HCT116 (cell line): Measurements from ENCODE around the gene CHAMP1.

Source experiments
- ELF1 ChIP-seq: IDR thresholded peaks from 2 replicates; pipeline ENCODE4 v1.6.1; 2012; ENCODE audit warnings: low read depth, borderline replicate concordance
- EZH2 ChIP-seq: fragments of 200-600 bp; sonication (generic); IDR thresholded peaks from 2 replicates; pipeline ENCODE4 v1.6.1; 2017; ENCODE audit warnings: antibody characterized with exemption, mixed run types
- JUND ChIP-seq: IDR thresholded peaks from 2 replicates; pipeline ENCODE4 v1.6.1; 2012
- POLR2A ChIP-seq: IDR thresholded peaks from 2 replicates; pipeline ENCODE4 v1.7.0; 2011; ENCODE audit warnings: borderline replicate concordance; ENCODE audit not compliant: insufficient read depth, insufficient read length; ENCODE audit errors: extremely low read depth
- POLR2AphosphoS5 ChIP-seq: IDR thresholded peaks from 2 replicates; pipeline ENCODE4 v1.6.1; 2011; ENCODE audit warnings: mild to moderate bottlenecking, low read depth, low read length, moderate library complexity
- SIN3A ChIP-seq: IDR thresholded peaks from 2 replicates; pipeline ENCODE4 v1.6.1; 2012; ENCODE audit warnings: low read depth
- TCF7L2 ChIP-seq: IDR thresholded peaks from 2 replicates; pipeline ENCODE4 v1.7.0; 2011; ENCODE audit warnings: borderline replicate concordance, inconsistent platforms; ENCODE audit not compliant: insufficient read depth, insufficient read length; ENCODE audit errors: extremely low read depth
- TF ChIP-seq, protein P1 (sequence below), 3 experiments: fragments of 200-600 bp in 1 of 3; sonication (generic) in 1 of 3; IDR thresholded peaks in 2 of 3; conservative IDR thresholded peaks in 1 of 3; 2 replicates each; pipeline ENCODE4 v1.5.1; 2012 to 2017; ENCODE audit warnings: low read depth in 2 of 3, low read length in 2 of 3, antibody characterized with exemption in 1 of 3, borderline replicate concordance in 1 of 3, control low read depth in 1 of 3, mild to moderate bottlenecking in 1 of 3, mixed read lengths in 1 of 3, mixed run types in 1 of 3, moderate library complexity in 1 of 3; ENCODE audit not compliant: insufficient read depth in 1 of 3
- TF ChIP-seq, protein P2 (sequence below): IDR thresholded peaks from 2 replicates; pipeline ENCODE4 v1.6.1; 2012

DNA sequence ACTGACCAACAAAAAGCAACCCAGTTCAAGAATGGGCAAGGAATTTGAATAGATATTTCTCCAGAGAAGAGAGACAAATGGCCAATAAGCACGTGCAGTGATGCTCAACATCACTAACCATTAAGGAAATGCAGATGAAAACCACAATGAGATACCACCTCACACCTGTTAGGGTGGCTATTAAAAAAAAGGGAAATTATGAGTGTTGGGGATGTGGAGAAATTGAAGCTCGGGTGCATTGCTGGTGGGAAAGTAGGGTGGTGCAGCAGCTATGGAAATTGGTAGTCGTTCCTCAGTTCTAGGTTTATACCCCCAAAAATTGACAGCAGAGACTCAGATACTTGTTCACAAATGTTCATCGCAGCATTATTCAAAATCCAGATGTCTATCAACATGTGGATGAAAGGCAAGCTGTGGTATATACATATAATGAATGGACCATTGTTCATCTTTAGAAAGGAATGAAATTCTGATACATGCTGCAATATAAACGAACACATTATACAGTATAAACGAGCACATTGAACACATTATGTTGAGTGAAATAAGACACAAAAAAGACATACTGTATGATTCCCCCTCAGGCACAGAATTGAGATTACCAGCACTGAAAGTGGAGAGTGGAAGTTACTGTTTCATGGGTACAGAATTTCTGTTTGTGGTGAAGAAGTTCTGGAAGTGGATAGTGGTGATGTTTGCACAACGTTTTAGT, 927 bp downstream of the CHAMP1 start:
- no peak for TF ChIP-seq EZH2
- no peak for TF ChIP-seq JUND
- TF ChIP-seq, protein P1, sequence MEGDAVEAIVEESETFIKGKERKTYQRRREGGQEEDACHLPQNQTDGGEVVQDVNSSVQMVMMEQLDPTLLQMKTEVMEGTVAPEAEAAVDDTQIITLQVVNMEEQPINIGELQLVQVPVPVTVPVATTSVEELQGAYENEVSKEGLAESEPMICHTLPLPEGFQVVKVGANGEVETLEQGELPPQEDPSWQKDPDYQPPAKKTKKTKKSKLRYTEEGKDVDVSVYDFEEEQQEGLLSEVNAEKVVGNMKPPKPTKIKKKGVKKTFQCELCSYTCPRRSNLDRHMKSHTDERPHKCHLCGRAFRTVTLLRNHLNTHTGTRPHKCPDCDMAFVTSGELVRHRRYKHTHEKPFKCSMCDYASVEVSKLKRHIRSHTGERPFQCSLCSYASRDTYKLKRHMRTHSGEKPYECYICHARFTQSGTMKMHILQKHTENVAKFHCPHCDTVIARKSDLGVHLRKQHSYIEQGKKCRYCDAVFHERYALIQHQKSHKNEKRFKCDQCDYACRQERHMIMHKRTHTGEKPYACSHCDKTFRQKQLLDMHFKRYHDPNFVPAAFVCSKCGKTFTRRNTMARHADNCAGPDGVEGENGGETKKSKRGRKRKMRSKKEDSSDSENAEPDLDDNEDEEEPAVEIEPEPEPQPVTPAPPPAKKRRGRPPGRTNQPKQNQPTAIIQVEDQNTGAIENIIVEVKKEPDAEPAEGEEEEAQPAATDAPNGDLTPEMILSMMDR (IDR thresholded peaks at IDR 0.05 in 2 of 3, conservative IDR thresholded peaks at IDR 0.05 in 1 of 3; ENCODE audit: borderline replicate concordance in 1 of 3, insufficient read depth in 1 of 3, low read depth in 2 of 3, low read length in 2 of 3): no peak
- no peak for TF ChIP-seq ELF1
- TF ChIP-seq, protein P2, sequence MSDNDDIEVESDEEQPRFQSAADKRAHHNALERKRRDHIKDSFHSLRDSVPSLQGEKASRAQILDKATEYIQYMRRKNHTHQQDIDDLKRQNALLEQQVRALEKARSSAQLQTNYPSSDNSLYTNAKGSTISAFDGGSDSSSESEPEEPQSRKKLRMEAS: no peak
- no peak for TF ChIP-seq TCF7L2
- no peak for TF ChIP-seq SIN3A
- no peak for TF ChIP-seq POLR2A
- TF ChIP-seq POLR2AphosphoS5: no peak
